Left forelimb (tissue), 1 donor: Measurements from ENCODE around the gene THTPA.
A peak's percentile ranks its signal among the peaks of the same experiment; 100 is the strongest.
"Not testable (repeated sequence)": the region's sequence is repeated elsewhere in the genome, so short reads cannot be mapped to it uniquely, and the experiment has no call there.

Source experiments
- DNase-seq: peaks from one replicate; pipeline ENCODE4 v3.0.0-alpha.2; 2018; ENCODE audit warnings: low spot score

THTPA gene

DNA sequence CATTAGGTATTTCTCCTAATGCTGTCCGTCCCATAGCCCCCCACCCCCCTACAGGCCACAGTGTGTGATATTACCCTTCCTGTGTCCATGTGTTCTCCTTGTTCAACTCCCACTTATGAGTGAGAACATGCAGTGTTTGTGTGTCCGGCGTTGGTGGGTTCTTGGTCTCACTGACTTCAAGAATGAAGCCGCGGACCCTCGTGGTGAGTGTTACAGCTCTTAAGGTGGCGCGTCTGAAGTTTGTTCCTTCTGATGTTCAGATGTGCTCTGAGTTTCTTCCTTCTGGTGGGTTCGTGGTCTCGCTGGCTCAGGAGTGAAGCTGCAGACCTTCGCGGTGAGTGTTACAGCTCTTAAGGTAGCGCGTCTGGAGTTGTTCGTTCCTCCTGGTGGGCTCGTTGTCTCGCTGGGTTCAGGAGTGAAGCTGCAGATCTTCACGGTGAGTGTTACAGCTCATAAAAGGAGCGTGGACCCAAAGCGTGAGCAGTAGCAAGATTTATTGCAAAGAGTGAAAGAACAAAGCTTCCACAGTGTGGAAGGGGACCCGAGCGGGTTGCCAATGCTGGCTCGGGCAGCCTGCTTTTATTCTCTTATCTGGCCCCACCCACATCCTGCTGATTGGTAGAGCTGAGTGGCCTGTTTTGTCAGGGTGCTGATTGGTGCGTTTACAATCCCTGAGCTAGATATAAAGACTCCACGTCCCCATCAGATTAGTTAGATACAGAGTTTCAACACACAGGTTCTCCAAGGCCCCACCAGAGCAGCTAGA is 27.9 kb downstream of the THTPA start:
- not testable (repeated sequence) for DNase-seq

DNA sequence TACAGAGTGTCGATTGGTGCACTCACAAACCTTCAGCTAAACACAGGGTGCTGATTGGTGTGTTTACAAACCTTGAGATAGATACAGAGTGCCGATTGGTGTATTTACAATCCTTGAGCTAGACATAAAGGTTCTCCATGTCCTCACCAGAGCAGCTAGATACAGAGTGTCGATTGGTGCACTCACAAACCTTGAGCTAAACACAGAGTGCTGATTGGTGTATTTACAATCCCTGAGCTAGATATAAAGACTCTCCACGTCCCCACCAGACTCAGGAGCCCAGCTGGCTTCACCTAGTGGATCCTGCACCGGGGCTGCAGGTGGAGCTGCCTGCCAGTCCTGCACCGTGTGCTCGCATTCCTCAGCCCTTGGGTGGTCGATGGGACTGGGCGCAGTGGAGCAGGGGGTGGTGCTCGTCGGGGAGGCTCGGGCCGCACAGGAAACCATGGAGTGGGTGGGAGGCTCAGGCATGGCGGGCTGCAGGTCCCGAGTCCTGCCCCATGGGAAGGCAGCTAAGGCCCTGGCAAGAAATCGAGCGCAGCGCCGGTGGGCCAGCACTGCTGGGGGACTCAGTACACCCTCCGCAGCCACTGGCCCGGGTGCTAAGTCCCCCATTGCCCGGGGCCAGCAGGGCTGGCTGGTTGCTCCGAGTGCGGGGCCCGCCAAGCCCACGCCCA is 28.6 kb downstream of the THTPA start:
- not testable (repeated sequence) for DNase-seq

DNA sequence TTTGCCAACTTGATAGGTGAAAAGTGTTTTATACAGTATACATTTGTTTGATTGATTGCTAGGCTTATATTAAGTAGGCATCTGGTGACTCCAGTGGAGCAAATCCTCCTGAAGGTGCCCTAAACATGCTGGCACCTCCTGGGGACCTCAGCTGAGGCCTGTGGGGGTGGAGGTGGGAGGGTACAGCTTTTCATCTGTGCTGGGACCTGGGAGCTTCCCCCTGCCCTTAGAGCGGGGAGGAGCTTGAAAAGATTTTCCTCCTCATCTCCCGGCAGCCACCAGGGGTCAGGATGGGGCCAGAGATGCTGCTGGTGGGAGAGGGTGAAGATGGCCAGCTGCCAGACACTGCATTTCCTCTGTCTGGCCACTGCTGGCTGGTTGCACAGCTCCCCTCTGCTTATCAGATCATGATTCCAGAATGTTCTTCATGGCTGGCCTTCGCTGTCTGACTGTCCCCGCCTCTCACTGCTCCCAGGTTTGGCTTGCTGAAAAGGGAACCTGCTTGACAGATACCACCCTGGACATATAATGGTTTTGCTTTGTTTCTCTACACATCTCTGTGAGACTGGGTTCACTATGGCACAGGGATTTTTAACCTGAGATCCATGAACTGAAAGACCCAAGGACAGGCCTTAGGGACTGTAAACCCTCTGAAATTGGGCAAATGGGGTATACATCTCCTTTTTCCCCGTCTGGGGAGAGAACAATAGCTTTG is 33.0 kb downstream of the THTPA start:
- peak; percentile 90 for DNase-seq

DNA sequence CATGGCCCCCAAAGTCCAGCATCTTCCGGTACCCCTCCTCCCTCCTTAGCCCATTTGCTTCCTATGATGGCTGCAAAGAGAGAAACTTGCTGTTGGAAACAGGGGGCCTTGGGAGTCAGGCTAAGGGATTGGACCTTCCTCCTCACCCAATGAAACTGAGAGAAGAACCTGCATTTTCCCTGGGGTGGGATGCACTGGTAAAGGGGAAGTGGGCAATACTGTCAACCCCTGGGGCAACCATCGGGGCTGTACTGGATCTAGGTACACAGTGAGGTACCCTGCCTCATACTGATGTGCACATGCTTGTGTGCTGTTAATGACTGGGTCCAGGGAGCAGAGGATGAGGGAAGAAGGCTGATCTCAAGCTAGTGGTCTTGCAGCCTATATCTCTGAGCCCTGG is 33.5 kb downstream of the THTPA start:
- DNase-seq, result no peak

DNA sequence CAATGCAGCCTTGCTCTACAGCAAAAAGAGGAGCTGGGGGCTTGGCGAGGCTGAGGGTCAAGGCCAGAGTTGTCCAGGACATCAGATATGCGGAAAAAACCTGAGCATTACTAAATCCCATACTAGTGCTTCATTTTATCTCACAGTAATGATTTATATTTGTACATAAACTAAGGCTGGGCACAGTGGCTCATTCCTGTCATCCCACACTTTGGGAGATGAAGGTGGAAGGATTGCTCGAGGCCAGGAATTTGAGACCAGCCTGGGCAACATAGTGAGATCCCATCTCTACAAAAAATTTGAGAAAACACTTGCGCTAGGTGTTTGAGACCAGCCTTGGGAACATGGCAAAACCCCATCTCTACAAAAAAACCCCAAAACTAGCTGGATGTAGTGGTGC is 34.1 kb downstream of the THTPA start:
- no peak for DNase-seq

DNA sequence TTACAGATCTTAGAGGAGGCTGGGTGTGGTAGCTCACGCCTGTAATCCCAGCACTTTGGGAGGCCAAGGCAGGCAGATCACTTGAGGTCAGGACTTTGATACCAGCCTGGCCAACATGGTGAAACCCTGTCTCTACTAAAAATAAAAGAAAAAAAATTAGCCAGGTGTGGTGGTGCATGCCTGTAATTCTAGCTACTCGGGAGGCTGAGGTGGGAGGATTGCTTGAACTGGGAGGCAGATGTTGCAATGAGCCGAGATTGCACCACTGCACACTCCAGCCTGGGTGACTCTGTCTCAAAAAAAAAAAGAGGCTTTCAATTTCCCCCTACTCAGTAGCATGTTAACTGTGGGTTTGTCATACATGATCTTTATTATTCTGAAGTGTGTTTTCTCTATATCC is 38.1 kb downstream of the THTPA start:
- not testable (repeated sequence) for DNase-seq

DNA sequence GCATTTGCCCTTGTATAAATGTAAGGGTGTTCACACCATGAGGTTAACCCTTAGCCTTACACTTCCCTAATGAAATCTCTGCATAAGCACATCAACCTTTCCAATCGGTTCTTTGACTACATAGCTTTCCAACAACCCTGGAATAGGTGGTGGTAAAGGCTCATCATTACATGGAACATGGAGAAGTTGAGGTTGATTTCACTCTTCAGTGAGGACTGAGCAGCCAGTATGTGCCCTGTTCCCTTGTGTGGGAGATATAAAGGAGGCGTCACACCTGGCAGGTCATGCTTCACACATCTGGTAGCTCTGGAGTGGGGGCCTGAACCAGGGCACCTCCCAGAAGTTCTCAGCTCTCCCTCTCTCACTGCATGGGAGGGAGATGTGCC is 44.2 kb downstream of the THTPA start:
- DNase-seq, result no peak

DNA sequence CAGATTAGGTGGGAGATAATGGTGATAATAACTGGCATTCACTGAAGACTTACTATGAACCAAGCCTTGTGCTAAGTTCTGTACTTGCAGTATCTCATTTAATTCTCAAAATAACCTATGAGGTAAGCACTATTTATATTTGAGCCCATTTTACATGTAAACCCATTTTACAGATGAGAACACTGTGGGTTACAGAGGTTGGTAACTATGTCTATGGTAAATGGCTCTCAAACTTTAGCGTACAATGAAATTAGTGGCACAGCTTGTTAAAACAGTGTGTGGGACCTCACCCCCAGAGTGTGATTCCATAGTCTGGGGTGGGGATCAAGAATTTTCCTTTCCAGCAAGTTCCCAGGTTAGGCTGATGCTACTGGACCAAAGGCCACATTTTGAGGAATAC is 44.7 kb downstream of the THTPA start:
- DNase-seq, result no peak

DNA sequence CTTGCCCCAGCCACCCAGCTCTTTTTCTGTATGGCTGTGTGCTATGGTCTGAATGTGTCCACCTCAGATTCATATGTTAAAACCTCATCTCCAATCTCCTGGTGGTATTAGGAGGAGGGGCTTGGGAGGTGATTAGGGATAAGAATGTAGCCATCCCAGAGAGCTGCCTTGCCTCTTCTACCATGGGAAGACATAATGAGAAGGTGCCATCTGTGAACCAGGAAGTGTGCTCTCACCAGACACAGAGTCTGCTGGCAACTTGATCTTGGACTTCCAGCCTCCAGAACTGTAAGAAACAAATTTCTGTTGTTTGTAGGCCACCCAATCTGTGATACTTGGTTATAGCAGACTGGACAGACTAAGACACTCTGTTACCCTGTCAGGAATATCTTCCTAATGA is 45.4 kb downstream of the THTPA start:
- DNase-seq, result no peak

DNA sequence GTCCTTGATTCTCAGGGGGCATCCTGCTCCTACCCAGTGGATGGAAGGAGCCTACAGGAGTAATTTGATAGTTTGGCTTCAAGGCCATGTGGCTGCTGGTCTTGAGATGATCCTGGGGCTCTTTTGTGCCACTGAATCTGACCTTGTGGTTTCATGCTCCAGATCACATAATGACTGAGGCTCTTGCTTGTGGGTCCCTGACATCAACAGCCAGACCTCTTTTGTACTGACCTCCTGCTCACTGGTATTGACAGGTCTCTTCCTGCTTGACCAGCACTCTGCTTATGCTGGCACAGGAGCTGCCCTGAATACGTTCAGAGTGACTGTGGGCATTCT is 45.7 kb downstream of the THTPA start:
- DNase-seq, result no peak

DNA sequence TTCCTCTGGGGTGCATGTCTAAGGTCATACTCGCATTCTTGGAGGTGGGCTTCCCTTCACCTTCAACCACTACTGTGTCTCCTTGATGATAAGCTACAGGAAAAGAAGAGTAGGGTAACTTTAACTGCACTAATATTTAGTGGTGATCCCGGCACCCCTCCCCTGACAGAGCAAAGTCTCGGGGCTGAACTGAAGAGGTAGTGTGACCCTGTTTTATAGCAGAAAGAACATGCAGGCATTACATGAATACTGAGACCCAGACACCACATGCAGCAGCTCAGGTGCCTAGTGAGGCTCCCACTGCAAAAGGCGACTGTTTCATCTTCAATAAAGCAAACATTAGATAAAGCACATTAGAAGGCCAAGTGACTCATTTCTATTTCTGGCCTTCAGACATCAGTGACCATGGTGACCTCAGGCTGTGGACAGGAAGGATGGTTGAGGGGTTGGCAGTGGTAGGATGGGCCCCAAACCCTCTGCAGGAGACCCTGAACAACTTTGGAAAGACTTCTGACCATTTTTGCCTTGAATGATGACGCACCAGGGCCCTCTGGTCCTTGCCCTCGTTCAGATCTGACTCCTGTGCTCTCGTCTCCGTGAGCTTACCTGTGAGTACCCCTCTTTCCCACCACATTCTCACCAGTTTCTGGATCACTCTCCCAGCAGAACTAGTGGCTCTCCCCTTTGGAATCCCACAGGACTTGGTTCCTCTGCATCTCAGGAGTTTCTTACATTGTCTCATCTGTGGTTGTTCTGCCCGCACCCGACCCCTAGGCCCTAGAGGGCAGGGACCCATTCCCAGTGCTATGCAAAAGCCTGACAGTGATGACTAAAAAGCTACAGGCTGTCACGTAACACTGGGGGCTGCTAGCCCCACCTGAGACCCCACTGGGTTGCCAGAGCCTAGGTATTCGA is 46.4 kb downstream of the THTPA start:
- no peak for DNase-seq

DNA sequence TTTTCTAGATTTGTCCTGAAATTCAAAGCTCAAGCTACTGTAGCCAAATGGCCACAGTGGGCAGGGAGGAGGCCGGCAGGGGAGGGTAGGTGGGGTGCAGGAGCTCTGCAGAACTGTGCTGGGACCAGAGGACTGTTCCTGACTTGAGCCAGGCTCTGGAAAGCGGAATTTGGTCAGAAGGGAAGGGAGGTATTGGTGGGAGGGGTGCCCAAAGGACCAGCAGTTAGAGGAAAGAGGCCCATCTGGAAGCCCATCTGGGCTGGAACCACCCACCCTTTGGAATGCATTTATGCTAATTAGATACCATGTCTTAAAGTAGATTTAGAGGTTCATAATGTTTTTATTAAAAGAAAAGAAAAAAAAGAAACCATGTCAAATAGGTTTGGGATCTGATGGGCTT is 47.0 kb downstream of the THTPA start:
- DNase-seq, result no peak

DNA sequence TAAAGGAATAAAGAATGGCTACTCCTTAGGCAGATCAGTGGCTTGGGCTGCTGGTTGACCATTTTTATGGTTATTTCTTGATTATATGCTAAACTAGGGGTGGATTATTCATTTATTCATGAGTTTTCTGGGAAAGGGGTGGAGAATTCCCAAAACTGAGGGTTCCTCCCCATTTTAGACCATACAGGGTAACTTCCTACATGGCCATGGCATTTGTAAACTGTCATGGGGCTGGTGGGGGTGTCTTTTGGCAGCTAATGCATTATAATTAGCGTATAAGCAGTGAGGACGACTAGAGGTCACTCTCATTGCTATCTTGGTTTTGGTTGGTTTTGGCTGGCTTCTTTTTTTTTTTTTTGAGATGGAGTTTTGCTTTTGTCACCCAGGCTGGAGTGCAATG is 48.1 kb downstream of the THTPA start:
- no peak for DNase-seq

DNA sequence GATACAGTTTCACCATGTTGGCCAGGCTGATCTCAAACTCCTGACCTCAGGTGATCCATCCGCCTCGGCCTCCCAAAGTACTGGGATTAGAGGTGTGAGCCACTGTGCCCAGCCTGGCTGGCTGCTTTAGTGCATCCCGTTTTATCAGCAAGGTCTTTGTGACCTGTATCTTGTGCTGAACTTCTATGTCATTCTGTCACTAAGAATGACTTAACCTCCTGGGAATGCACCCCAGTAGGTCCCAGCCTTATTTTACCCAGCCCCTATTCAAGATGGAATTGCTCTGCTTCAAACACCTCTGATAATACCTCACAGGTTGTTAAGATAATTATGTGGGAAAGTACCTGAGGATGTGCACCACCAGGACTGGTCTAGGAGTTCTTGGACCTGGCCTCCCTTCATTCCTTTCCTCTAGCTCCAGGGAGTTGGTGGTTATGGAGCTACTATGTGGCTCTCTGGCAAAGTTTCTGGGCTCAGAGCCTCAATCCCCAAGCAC is 48.7 kb downstream of the THTPA start:
- DNase-seq, result no peak

DNA sequence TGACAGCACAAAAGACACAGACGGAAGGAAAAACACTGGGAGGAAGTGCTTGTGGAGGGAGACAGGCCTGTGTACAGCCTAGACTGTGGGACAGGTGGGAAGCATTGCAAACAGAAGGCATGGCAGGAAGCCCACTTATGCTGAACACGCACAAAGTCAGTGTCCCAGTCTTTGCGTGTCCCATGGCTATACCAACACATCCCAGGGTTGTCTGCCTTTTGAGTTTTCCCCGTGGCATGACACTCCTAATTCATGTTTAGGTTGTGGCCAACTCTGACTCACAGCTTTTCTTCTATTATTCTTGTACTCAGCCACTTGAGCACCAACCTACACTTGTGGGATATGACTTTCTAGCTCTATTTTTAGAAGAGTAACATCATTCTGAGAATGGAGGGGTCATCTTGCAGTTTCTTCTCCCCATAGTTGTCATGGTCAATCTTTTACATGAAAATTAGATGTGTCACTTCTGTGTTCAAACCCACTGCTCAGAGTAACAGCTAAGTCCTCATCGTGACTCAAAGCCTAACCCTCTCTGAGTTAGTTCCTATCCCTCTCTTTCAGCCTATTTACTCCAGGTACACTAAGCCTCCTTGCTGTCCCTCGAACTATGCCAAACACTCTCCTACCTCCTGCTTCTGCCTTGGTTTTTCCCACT is 50.0 kb downstream of the THTPA start:
- DNase-seq, result no peak

DNA sequence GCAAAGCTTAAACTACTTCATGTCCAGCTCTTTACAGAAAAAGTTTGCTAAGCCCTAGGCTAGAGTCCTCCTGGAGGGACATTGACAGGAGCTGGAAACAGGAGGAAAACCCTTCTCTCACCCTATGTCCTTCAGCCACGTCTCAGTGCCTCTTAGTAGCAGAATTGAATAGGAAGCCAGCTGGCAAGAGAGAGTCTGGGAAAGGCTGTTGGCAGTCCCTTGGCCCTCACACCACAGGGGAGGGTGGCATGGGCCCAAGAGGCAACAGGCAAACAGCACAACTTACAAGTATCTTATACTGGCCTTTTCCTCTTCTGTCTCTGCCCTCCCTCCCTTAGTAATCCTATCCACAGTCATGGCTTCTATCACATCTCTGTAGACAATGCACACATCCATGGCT is 52.4 kb downstream of the THTPA start:
- DNase-seq, result no peak

DNA sequence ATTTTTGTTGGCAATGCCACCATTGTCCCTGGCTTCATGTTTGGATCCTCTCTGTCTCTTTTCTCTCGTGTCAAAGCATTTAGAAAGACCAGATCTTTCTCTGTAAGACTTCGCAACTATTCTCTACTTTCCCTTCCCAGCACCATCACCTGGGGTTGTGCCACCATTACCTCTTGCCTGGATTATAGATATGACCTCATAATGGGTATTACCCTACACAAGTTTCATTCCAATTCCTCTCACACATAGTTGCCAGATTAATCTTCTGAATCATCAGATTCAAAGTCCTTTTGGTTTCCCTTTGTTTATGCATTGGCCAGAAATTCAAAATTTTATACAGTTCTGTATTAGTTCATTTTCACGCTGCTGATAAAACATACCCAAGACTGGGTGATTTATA is 52.9 kb downstream of the THTPA start:
- DNase-seq, result no peak

DNA sequence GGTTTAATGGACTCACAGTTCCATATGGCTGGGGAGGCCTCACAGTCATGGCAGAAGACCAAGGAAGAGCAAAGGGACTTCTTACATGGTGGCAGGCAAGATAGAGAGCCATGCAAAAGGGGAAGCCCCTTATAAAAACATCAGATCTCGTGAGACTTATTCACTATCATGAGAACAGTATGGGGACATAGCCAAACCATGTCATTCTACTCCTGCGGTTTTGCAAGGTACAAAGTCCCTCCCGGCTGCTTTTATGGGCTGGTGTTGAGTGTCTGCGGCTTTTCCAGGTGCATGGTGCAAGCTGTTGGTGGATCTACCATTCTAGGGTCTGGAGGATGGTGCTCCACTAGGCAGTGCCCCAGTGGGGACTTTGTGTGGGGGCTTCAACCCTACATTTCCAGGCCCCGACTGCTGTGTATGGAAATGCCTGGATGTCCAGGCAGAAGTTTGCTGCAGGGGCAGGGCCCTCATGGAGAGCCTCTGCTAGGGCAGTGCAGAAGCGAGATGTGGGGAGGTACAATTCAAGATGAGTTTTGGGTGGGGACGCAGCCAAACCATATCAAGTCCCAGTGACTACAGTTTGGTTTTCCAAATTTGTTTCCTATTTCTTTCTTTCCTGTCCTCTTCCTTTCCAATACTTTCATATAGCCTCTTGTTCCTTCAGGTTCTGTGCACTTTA is 53.5 kb downstream of the THTPA start:
- DNase-seq, result not testable (repeated sequence)
